DMS 273 (cell line): ENCODE measurements around the gene TPRX1.
"Not testable (repeated sequence)": the region's sequence is repeated elsewhere in the genome, so short reads cannot be mapped to it uniquely, and the experiment has no call there.

Source experiments
- DNase-seq: peaks from one replicate; lab custom pipeline; 2025; ENCODE audit not compliant: unreplicated experiment; lab: John Stamatoyannopoulos, UW

Gene TPRX1

GRCh38 chr19:47769534-47769933 lies 34.8 kb downstream of the TPRX1 start:
- DNase-seq = no peak

GRCh38 chr19:47768604-47769003 lies 35.7 kb downstream of the TPRX1 start:
- DNase-seq = peak; percentile 31

DNA sequence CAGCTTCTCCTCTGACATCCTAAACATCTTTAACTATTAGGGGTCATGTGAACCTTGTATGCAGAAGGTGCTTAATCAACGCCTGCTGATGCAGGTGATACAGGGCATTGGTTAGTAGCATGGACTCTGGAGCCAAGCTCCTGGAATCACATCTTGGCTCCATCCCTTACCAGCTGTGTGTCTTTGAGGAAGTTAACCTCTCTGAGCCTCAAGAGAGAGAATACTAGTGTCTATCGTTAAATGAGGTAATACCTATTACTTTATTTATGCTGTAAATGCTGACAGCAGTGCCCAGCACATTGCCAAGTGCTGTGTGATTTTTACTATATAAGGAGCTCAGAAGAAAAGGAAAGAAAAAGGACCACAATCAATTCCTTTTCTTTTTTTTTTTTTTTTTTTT lies 37.0 kb downstream of the TPRX1 start:
- DNase-seq = no peak

DNA sequence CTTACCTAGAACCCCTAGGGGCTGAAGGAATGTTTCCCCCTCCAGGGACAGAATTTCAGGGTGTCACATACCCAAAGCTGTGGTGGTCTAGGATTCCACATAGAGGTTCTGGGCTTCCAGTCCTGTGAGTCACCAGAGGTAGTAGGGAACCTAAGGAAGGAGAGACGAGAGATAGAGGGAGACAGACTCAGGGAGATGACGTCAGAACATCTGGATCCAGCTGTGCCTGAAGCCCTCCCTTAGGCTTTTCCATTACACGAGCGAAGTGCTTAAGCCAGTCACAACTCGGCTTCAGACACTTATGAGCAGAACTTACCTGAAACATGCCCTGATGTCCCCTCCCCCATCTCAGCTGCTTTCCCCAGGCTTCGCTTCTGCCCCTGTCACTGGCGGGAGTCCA lies 37.7 kb downstream of the TPRX1 start:
- no peak for DNase-seq

DNA sequence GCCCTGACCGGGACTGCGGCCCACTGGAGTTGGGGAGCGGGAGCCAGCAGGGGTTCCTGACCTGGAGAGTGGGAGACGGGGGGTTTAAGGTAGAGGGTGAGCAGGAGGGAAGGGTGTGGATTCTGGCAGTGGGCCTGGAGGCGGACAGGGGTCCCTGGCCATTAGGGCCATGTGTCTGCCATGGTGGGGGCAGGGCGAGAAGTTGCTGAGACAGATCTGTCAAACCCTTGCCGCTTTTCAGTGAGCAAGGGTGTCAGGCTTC lies 38.1 kb downstream of the TPRX1 start:
- DNase-seq = no peak

- DNase-seq = peak; percentile 81
These were observed 38.6 kb downstream of the TPRX1 start for GRCh38 chr19:47765523-47766358.

GRCh38 chr19:47764705-47765104 lies 39.6 kb downstream of the TPRX1 start:
- DNase-seq = not testable (repeated sequence)

GRCh38 chr19:47762615-47763308 lies 41.6 kb downstream of the TPRX1 start:
- DNase-seq = no peak

GRCh38 chr19:47762151-47762550 lies 42.2 kb downstream of the TPRX1 start:
- DNase-seq = no peak

GRCh38 chr19:47761566-47761965 lies 42.8 kb downstream of the TPRX1 start:
- DNase-seq = no peak

DNA sequence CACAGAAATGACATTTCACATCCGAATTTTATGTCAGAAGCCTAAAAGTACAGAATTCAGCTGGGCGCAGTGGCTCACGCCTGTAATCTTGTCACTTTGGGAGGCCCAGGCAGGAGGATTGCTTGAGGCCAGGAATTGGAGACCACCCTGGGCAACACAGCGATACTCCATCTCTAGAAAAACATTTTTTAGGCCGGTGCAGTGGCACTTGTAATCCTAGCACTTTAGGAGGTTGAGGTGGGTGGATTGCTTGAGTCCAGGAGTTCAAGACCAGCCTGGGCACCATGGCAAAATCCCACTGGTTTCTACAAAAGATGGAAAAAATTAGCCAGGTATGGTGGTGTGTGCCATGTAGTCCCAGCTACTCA lies 43.7 kb downstream of the TPRX1 start:
- no peak for DNase-seq

DNA sequence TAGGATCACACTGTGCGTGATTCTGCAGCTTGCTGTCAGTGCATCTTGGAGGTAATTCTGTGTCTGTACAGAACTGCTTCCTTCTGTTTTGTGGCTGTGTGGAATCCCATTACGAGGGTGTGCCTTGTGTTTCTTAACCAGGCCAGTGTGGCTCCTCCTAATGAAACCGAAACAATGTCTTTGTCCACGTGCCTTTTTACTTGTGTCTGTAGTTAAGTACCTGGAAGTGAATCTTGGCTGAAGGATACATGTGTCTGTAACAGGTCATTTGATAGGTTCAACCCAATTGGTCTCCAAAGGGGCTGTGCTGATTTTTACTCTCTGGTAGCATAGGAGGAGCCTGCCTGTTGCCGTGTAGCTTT lies 45.9 kb downstream of the TPRX1 start:
- no peak for DNase-seq

DNA sequence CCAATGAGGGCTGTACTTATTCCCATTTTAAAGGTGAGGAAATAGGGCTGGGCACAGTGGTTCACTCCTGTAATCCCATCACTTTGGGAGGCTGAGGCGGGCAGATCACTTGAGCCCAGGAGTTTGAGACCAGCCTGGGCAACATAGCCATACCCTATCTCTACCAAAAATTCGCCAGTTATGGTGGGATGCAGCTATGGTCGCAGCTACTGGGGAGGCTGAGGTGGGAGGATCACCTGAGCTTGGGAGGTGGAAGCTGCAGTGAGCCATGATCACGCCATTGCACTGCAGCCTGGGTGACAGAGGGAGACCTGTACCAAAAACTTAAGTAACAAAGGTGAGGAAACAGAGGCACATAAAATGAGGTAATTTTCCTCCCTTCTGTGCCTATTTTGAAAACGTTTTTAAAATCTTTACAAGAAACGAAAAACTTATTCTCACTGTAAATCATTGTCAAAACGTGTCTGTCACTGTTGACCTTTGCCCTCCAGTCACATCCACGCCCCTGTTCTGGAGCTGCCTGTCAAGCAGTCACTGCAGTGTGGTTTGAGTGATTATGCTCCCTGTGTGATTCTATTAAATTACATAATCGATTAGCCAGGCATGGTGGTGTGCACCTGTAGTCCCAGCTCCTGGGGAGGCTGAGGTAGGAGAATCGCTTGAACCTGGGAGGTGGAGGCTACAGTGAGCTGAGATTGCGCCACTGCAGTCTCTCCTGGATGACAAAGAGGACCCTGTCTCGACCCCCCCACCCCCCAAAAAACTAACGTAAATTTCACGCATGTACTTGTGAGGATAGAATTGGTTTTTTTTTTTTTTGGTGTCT lies 46.5 kb downstream of the TPRX1 start:
- no peak for DNase-seq

DNA sequence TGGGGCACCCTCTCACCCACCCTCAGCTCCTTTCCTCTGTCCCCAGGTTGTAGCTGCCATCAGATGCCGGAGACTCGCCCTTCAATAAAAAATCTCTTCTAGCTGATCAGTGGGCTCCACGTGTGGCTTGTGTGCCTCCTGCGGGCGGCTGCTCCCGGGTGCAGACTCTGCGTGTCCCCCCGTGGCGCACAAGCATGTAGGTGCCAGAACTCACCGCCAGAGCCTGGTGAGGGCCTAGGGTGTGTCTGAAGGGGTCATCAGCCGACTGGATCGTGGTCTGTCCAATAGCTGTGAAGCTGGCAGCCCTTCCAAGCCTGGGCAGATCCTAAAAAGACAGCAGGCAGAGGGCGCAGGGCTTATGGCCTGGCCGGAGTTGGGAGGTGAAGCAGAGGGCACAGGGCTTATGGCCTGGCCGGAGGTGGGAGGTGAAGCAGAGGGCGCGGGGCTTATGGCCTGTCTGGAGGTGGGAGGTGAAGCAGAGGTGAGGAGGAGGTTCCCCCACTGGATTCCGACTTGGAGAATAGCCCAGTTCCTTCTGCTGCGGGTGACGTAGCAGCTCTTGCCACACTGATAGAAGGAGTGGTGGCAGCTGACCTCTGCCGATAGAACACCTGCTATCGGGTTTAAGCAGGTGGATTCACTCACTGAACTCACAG lies 47.3 kb downstream of the TPRX1 start:
- no peak for DNase-seq

DNA sequence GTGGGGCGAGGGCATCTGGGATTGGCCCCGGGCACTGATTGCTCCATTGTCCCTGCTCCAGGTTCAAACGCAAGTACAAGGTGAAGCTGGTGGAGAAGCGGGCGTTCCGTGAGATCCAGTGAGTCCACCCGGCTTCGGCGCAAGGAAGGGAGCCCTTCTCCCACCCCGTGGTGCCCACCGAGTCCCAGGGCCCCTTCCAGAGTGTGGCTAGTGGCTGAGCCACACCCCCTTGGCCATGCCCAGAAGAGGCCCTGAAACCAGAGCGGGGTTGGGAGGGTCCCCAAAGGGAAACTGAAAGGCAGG lies 47.8 kb downstream of the TPRX1 start:
- no peak for DNase-seq

DNA sequence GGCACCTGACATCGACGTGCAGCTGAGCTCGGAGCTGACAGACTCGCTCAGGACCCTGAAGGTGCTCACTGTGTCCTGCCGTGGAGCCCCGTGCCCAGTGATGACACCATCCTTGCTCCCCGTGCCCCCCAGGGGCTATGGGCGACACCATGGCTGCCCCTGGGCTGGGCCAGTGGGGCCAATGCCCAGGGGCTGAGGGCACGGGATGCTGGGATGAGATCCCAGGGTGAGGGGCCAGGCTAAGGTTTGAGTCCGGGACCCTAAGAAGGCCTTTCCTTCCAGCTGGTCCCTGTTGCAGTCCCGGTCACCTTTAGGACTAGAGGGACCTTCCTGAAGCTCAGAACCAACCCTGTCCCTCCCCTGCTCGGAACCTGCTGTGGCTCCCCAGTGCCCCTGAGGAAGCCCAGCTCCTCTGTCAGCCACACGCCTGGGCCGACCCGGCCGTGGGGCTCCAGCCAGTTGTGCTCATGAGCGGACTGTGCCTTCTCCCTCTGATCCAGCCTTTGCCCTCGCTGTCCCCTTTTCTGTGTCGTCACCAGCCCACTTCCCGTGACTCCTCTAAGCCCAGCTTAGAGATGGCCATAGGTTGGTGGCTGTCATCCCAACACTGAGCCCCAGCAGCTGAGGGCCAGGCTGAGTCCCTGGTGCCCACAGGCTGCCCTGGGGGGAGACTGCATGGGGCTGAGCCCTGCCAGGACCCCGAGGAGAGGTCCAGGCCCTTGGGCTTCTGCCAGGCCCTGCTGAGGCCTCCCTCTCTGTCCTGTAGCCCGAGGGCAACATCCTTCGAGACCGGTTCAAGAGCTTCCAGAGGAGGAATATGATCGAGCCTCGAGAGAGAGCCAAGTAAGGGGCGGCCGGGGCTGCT lies 48.4 kb downstream of the TPRX1 start:
- no peak for DNase-seq

GRCh38 chr19:47755065-47755761 lies 49.1 kb downstream of the TPRX1 start:
- no peak for DNase-seq

DNA sequence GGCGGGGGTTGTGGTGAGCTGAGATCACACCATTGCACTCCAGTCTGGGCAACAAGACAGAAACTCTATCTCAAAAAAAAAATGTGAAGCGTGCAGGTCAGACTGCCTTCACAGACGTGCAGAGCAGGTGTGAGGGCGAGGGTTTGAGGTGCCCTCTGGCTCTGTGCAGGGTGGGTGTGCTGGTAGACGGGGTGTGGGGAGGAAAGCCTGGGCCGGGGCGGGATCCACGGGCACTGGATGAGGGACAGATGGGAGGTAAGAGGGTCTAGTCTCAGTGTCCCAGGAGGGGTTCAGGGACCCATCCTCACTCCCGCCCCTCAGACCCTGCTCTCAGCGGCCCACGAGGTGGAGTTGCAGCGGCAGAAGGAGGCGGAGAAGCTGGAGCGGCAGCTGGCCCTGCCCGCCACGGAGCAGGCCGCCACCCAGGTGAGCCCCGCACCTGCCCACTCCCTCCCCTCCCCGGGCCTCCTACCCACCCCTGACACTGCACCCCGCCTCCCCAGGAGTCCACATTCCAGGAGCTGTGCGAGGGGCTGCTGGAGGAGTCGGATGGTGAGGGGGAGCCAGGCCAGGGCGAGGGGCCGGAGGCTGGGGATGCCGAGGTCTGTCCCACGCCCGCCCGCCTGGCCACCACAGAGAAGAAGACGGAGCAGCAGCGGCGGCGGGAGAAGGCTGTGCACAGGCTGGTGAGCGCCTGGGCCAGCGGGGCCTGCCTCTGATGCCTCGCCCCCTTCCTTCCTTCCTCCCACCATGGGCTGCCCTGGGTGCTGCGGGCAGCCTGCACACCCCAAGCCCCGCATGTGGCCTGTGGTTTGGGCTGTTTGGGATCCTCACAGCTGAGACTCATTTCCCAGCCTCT lies 49.9 kb downstream of the TPRX1 start:
- DNase-seq = no peak
